ENCODE measurements around the gene ARPC4.
A peak's percentile ranks its signal among the peaks of the same experiment; 100 is the strongest.
"Not testable (repeated sequence)": the region's sequence is repeated elsewhere in the genome, so short reads cannot be mapped to it uniquely, and the experiment has no call there.

Gene ARPC4

DNA sequence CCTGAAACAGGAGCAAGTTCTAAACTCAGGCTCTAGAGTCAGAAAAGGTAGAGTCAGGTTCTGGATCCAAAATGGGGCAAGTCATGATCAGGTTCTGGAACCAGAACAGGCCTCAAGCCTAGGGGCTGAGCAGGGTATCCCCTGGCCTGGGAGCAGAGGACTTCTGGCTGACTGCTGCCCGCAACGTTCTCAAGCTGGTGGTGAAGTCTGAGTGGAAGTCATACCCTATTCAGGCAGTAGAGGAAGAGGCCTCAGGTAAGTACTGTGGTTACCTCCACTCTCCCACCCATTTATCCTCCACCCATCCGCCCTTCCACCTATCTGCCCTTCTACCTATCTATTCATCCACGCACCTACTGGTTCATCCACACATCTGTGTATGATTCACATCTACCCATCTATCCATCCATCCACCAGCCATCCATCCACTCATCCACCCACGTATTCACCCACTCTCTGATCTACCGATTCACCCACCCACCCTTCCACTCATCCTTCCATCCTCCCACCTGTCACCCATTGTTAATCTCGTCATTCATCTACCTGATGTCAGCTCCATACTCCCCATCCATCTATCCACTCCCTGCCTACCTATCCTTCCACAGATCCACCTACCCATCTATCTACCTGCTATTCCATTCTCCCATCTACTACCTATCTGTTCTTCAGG is 25.9 kb downstream of the ARPC4 start:
- no peak for DNase-seq (ENCODE audit: low read depth in 1 of 2, low spot score in 1 of 2)

DNA sequence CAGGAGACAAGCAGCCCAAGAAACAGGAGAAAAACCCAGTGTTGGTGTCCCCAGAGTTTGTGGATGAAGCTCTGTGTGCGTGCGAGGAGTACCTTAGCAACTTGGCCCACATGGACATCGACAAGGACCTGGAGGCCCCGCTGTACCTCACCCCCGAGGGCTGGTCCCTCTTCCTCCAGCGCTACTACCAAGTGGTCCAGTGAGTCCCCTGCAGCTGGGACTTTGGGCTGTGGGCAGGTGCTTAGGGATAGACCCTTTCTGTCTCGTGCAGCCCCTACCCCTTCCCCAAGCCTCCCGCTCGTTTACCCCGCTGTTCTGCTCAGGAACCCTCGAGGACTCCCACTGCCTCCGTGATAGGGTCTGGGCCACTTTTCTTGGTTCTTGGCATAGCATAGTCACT is 27.7 kb downstream of the ARPC4 start:
- no peak for DNase-seq (ENCODE audit: low read depth in 1 of 2, low spot score in 1 of 2)

DNA sequence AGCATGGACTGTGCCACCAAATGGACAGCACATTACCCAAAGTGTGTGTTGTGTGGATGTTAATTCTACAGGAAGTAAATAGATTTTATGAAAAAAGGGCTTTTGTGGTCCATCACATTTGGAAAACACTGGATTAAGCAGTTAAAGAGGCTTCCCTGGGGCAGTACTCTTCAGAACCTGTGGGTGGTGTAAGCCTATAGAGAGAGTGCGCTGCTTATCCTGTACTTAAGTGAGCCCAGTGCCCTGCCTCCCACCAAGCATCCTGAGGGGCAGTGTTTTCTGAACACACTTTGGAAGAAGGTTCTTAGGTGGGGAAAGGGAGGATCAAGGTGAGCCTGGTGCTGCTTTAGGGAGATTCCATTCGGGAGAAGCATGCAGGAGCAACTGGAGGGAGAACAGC is 28.1 kb downstream of the ARPC4 start:
- no peak for DNase-seq (ENCODE audit: low read depth in 1 of 2, low spot score in 1 of 2)

- DNase-seq (ENCODE audit: low read depth in 1 of 2, low spot score in 1 of 2), result no peak
These were observed 32.7 kb downstream of the ARPC4 start for GRCh38 chr3:9825451-9826040.

DNA sequence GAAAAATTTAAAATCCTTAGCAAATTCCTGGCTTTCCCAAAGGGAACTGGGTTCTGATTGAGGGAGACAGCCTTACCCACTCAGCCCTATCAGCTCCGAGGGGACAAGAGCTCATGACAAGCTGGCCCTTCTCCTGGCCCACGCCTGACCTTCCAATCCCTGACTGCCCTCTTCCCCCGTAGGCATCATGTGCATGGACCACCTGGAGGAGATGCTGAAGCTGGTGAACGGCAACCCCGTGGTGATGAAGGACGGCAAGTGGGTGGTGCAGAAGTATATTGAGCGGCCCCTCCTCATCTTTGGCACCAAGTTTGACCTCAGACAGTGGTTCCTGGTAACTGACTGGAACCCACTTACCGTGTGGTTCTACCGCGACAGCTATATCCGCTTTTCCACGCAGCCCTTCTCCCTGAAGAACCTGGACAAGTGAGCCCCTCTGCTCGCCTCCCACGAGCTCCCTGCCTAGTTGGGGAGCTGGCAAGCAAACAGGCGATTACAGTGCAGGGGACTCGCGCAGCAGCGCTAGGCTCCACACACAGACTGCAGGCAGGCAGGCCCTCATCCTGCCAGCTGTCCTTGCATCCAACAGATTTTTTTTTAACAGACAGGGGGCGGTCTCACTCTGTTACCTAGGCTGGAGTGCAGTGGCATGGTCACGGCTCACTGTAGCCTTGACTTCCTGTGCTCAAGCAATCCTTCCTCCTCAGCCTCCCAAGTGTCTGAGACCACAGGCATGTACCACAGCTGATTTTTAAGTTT is 34.1 kb downstream of the ARPC4 start:
- no peak for DNase-seq (ENCODE audit: low read depth in 1 of 2, low spot score in 1 of 2)

GRCh38 chr3:9828801-9829755 is 36.2 kb downstream of the ARPC4 start:
- DNase-seq (ENCODE audit: low read depth in 1 of 2, low spot score in 1 of 2), result no peak

DNA sequence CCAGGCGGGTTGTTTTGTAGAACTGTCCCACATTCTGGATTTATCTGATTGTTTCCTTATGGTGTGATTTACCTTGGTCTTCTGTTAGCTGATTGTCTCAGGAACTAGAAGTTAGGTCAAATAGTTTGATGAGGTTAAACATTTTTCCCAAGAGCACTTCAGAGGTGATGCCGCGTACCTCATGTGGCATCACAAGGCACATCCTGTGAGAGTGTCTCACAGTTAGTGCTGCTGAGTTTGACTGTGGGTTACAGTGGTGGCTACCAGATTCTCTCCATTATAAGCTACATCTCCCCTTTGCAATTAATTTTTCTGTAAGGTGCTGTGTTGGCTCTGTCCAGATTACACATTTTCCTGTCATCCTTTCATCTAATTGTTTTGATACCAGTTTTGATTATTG is 38.4 kb downstream of the ARPC4 start:
- no peak for DNase-seq (ENCODE audit: low read depth in 1 of 2, low spot score in 1 of 2)

DNA sequence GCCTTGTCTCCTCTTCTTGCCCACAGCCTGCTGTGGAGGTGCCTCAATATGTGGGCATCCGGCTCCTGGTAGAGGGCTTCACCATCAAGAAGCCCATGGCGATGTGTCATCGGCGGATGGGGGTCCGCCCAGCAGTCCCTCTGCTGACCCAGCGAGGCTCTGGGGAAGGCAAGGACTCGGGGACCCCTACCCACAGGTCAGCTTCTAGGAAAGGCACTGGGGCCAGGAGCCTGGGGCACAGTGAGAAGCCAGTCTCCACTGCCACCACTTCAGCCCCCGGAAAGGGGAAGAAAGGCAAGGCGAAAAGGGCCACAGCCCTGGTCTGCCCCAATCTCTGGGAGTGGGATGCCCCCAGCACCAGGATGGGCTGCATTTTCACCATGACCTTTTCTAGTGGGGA is 40.2 kb downstream of the ARPC4 start:
- no peak for DNase-seq (ENCODE audit: low read depth in 1 of 2, low spot score in 1 of 2)

GRCh38 chr3:9834520-9835380 is 41.9 kb downstream of the ARPC4 start:
- no peak for DNase-seq (ENCODE audit: low read depth in 1 of 2, low spot score in 1 of 2)

GRCh38 chr3:9837701-9838582 is 45.1 kb downstream of the ARPC4 start:
- no peak for DNase-seq (ENCODE audit: low read depth in 1 of 2, low spot score in 1 of 2)

- no peak for DNase-seq (ENCODE audit: low read depth in 1 of 2, low spot score in 1 of 2)
These were observed 46.0 kb downstream of the ARPC4 start for GRCh38 chr3:9838856-9839255.

- no peak for DNase-seq (ENCODE audit: low read depth in 1 of 2, low spot score in 1 of 2)
These were observed 48.1 kb downstream of the ARPC4 start for GRCh38 chr3:9841015-9841414.

GRCh38 chr3:9843715-9844438 is 51.0 kb downstream of the ARPC4 start, which contains the start of gene RPUSD3:
RPUSD3 (minus strand) TSS chr3:9844008; CDS start chr3:9843990, 18 bp downstream.
- peak; percentile 93 to 95 for DNase-seq (ENCODE audit: low read depth in 1 of 2, low spot score in 1 of 2)

DNA sequence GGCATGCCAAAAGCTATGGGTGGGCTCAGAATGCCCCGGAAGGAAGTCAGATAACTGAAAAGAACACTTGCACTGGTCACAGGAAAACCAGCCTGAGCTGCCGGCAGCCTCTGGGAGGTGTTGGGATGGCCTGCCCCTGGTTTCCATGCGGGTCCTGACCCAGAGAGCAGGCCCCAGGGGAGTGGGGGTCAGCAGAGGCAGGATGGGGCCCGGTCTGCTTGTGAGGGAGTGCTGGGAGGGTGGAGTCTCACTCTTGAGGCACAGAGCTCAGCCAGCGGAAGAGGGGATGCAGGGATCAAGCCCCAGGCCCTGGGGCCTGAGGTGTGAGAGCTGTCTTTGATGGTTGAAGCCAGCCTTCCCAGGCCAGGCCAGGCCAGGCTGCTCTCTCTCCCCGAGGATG is 53.3 kb downstream of the ARPC4 start:
- no peak for DNase-seq (ENCODE audit: low read depth in 1 of 2, low spot score in 1 of 2)

GRCh38 chr3:9846931-9847488 is 54.1 kb downstream of the ARPC4 start:
- DNase-seq (ENCODE audit: low read depth in 1 of 2, low spot score in 1 of 2), result no peak

- DNase-seq (ENCODE audit: low read depth in 1 of 2, low spot score in 1 of 2), result not testable (repeated sequence)
These were observed 55.0 kb downstream of the ARPC4 start for GRCh38 chr3:9847870-9848269.

GRCh38 chr3:9848860-9849259 is 56.0 kb downstream of the ARPC4 start:
- DNase-seq (ENCODE audit: low read depth in 1 of 2, low spot score in 1 of 2), result not testable (repeated sequence)

GRCh38 chr3:9851383-9851782 is 58.5 kb downstream of the ARPC4 start:
- DNase-seq (ENCODE audit: low read depth in 1 of 2, low spot score in 1 of 2), result not testable (repeated sequence)

Measured in activated T-helper 1 cell treated with anti-CD3 and anti-CD28 coated beads, Interleukin-2, amount 50 U/mL, for 16 hours (primary cell).